Fibroblast of skin of abdomen (primary cell): ENCODE measurements around the gene RFWD3.

Source experiments
- DNase-seq: peaks from one replicate; pipeline ENCODE4 v3.0.0-alpha.2; 2013

Gene RFWD3

GRCh38 chr16:74661064-74661463, 5.6 kb downstream of the RFWD3 start:
- DNase-seq = no peak

GRCh38 chr16:74660383-74660782, 6.3 kb downstream of the RFWD3 start:
- DNase-seq = no peak

GRCh38 chr16:74659041-74659440, 7.6 kb downstream of the RFWD3 start:
- DNase-seq = no peak

- no peak for DNase-seq
Measured at GRCh38 chr16:74657870-74658642, 8.6 kb downstream of the RFWD3 start.

- DNase-seq = no peak
Measured at GRCh38 chr16:74654536-74655050, 12.1 kb downstream of the RFWD3 start.

- peak; percentile 18 for DNase-seq
Measured at GRCh38 chr16:74652883-74653282, 13.8 kb downstream of the RFWD3 start.

- DNase-seq = no peak
Measured at GRCh38 chr16:74652249-74652648, 14.4 kb downstream of the RFWD3 start.

GRCh38 chr16:74651841-74652240, 14.8 kb downstream of the RFWD3 start:
- no peak for DNase-seq

- no peak for DNase-seq
Measured at GRCh38 chr16:74650966-74651567, 15.6 kb downstream of the RFWD3 start.

GRCh38 chr16:74649839-74650504, 16.7 kb downstream of the RFWD3 start:
- no peak for DNase-seq

GRCh38 chr16:74641969-74642368, 24.7 kb downstream of the RFWD3 start:
- no peak for DNase-seq

GRCh38 chr16:74637742-74638453, 28.8 kb downstream of the RFWD3 start:
- DNase-seq = no peak

- DNase-seq = no peak
Measured at GRCh38 chr16:74635303-74635702, 31.4 kb downstream of the RFWD3 start.

GRCh38 chr16:74633686-74634085, 33.0 kb downstream of the RFWD3 start:
- DNase-seq = no peak

- DNase-seq = no peak
Measured at GRCh38 chr16:74627506-74628220, 39.0 kb downstream of the RFWD3 start.

- DNase-seq = no peak
Measured at GRCh38 chr16:74626741-74627416, 39.8 kb downstream of the RFWD3 start.

GRCh38 chr16:74625500-74626350, 41.0 kb downstream of the RFWD3 start:
- DNase-seq = no peak

- no peak for DNase-seq
Measured at GRCh38 chr16:74623839-74624235, 42.8 kb downstream of the RFWD3 start.

GRCh38 chr16:74623214-74623838, 43.4 kb downstream of the RFWD3 start:
- peak; percentile 39 for DNase-seq

- no peak for DNase-seq
Measured at GRCh38 chr16:74622005-74622404, 44.7 kb downstream of the RFWD3 start.
